ENCODE data around the gene CDKL4.
"Not testable (repeated sequence)": the region's sequence is repeated elsewhere in the genome, so short reads cannot be mapped to it uniquely, and the experiment has no call there.

Gene CDKL4

DNA sequence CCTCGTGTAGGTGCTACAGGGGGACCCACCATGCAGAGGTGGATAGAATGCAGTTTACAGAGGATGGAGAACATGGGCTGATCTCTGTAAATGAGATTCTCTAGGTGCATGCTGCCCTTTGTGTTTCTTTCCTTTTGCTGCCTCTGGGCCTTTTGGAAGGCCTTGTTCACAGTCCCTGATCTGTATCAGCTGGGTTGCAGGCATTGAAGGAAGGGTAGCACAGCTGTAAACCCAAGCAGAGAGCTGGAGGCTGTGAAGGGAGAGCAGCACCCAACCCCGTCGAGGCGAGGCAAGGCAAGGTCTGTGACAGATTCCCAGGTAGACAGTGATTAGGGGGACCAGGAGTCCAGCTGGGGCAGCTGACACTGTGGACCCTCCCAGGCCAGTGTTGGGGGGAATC lies 66.8 kb downstream of the CDKL4 start:
- DNase-seq, result no peak

DNA sequence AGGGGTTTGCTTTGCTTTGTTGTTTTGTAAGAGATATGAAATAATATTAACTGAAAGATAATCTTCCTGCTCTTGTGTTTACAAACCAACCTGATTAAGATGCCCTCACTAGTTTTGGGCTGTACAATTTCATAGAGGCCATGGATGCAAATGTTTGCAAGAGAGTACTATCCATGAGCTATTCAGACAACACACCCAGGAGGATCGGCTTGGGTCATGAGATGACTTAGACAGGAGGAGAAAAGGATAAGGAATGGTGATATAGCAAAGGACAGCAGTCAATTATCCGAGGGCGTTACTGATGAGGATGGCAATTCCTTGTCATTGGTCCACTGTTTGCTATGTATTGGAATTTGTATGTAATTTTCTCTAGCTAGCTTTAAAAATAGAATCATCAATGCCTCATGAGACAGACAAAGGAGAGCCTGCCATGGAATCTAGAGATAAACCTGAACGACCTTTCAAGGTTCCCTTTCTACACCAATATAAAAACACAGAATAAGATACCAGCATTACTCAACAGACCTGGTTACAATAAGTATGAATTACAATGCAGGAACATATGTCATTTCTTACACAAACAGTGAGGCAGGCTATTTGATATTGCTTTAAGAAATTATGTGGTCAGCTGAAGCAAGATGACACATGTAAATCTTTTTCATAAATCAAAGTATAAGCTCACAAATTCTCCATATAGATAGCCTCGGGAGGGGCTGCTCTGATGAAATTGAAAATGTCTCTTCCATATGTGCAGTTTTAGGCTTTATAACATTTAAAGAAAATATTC lies 68.6 kb downstream of the CDKL4 start:
- no peak for DNase-seq

DNA sequence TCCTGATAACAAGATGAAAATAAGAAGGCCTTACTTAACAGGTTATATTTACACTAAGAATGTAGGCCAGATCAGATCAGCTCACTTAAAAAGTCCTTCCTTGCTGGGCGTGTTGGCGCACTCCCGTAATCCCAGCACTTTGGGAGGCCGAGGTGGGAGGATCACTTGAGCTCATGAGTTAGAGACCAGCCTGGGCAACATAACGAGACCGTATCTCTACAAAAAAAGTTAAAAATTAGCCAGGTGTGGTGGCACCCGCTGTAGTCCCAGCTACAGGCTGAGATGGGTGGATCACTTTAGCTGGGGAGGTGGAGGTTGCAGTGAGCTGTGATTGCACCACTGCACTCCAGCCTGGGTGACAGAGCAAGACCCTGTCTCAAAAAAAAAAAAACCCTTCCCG lies 69.7 kb downstream of the CDKL4 start:
- no peak for DNase-seq

DNA sequence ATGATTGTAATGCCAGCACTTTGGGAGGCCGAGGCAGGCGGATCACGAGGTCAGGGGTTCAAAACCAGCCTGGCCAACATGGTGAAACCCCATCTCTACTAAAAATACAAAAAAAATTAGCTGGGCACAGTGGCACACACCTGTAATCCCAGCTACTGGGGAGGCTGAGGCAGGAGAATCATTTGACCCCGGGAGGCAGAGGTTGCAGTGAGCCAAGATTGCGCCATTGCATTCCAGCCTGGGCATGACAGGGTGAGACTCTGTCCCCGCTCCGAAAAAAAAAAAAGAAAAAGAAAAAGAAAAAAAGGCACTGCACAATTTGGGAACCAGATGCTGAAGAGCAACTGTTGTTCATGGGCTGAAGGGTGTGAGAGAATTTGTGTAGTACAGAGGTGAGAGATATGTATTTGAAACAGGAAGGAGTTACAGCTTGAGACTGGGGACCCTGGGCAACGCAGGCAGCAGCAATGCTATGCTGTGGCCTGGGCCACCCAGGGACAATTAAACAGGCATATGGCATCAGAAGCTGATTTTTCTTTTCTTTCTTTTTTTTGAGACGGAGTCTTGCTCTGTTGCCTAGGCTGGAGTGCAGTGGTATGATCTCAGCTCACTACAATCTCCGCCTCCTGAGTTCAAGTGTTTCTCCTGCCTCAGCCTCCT lies 71.6 kb downstream of the CDKL4 start:
- not testable (repeated sequence) for DNase-seq

- no peak for DNase-seq
Measured at GRCh38 chr2:39171621-39172020, 72.1 kb downstream of the CDKL4 start.

- DNase-seq, result no peak
Measured at GRCh38 chr2:39164089-39164488, 79.7 kb downstream of the CDKL4 start.

DNA sequence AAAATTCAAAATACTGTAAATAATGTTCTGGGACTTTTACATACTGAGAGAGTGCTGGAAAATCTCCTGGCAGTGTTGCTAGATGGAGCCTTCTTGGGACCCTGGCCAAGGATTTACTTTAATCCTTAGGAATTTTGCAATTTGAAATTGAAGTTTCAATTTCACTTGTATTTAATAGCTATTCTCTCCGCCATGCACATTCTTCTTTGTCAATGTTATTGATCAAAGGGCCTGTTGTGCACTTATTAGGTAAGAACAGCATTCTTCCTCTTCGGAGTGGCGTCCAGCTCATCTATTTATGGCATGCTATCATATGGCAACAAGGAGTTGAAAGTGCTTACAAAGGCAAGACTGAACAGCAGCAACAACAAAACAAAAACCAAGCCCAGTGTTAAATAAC lies 82.8 kb downstream of the CDKL4 start:
- DNase-seq, result no peak

GRCh38 chr2:39159283-39159682 lies 84.5 kb downstream of the CDKL4 start:
- DNase-seq, result no peak

DNA sequence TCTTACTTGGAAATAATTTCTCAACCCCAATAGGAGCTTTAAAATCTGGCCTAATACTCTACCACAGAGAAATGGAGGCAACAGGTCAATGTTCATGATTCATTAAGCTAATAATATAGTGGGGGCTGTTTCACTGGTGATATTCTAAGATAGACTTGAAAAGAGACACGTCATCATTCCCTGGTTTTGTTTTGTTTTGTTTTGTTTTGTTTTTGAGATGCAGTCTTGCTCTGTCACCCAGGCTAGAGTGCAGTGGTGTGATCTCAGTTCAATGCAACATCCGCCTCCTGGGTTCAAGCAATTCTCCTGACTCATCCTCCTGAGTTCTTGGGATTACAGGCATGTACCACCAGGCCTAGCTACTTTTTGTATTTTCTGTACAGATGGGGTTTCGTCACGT lies 85.4 kb downstream of the CDKL4 start:
- no peak for DNase-seq

- DNase-seq, result no peak
Measured at GRCh38 chr2:39156846-39157245, 86.9 kb downstream of the CDKL4 start.

- DNase-seq, result no peak
Measured at GRCh38 chr2:39156107-39156506, 87.7 kb downstream of the CDKL4 start.

DNA sequence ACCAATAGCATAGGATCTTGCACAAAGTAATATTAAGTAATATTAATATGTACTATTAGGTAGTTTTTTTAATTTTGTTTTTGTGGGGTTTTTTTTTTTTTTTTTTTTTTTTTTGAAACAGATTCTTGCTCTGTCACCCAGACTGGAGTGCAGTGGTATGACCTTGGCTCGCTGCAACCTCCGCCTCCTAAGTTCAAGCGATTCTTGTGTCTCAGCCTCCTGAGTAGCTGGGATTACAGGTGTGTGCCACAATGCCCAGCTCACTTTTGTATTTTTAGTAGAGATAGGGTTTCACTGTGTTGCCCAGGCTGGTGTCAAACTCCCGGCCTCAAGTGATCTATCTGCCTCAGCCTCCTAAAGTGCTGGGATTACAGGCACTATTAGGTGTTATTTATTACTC lies 88.2 kb downstream of the CDKL4 start:
- DNase-seq, result not testable (repeated sequence)

DNA sequence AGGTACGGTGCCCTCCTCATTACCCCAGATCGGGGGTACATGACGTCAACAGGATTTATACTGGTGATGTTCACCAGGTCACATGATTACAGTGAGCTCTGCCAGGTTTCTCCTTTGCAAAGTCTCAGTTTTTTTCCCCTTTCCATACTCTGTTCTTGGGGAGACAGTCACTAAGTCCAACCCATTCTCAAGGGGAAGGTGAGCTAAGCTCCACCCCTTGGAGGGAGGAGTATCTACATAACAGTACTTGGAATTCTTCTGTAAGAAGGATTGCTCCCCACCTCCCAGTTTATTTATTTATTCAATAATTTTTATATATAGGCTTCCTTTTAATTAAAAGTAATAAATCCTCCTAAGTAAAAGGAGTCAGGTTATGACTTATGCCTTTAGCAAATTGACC lies 88.8 kb downstream of the CDKL4 start:
- DNase-seq, result no peak

DNA sequence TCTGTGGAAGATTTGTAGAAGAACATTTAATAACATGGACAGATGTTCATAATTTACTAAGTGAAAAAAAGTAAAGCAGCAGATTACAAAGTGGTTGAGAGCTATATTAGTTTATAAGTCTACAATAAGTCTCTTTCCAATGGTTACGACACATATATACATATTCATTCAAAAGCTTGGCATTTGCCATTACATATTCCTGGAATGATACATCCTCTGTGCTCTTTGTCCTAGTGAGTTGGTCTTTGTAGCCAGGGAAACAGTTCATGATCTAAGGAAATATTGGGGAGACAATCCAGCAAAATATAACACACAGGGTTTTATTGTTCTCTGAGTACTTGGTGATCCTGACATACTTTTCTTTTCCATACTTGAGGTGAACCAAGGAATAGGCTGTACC lies 90.5 kb downstream of the CDKL4 start:
- no peak for DNase-seq

- no peak for DNase-seq
Measured at GRCh38 chr2:39152504-39152903, 91.3 kb downstream of the CDKL4 start.

GRCh38 chr2:39150890-39151497 lies 92.8 kb downstream of the CDKL4 start:
- DNase-seq, result no peak

GRCh38 chr2:39150102-39150562 lies 93.6 kb downstream of the CDKL4 start:
- no peak for DNase-seq

DNA sequence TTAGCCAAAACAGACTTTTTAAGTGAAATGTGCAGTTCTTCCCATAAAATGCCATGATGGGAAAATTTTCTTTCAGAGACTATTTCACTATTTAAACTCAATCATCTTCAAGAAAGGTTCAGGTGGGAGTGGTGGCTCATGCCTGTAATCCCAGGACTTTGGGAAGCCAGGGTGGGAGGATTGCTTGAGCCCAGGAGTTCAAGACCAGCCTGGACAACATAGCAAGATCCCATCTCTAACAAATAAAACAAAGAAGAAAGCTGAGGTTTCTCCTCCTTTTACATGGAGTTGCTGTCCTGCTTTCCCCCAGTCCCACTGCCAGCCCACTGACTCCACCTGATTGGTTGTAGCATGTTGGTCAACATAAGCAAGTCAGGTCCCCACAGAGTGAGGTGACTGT lies 97.1 kb downstream of the CDKL4 start:
- DNase-seq, result no peak

DNA sequence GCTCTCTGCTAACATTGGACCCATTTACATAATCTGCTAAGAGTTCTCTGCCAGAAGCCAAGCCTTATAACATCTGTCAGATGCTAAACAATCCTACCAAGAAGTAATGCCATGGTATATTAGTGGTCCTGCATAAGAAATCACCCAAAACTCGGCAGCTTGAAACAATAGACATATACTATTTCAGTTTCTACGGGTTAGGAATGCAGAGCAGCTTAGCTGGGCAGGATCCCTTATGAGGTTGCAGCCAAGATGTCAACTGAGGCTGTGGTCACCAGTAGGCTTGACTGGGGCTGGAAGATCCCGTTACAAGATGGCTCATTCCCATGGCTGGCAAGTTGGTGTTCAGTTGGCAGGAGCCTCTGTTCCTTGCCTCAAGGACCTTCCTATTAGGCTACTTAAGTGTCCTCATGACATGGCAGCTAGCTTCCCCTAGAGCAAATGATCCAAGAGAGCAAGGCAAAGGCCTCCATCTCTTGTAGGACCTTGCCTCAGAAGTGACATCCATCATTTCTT lies 97.8 kb downstream of the CDKL4 start:
- DNase-seq, result no peak

GRCh38 chr2:39144416-39144815 lies 99.4 kb downstream of the CDKL4 start:
- DNase-seq, result no peak

- DNase-seq, result no peak
Measured at GRCh38 chr2:39142904-39143605, 100.7 kb downstream of the CDKL4 start.

- DNase-seq, result peak in 1 of 2 donors; percentile 37
Measured at GRCh38 chr2:39141334-39142271, 102.2 kb downstream of the CDKL4 start.
